DMS53 (cell line): Measurements from ENCODE around the gene SFRP5.
A peak's percentile ranks its signal among the peaks of the same experiment; 100 is the strongest.

Source experiments
- DNase-seq: peaks from one replicate; lab custom pipeline; 2025; lab: John Stamatoyannopoulos, UW

SFRP5 gene

GRCh38 chr10:97764519-97764931, 7.3 kb downstream of the SFRP5 start:
- DNase-seq: peak; percentile 53

DNA sequence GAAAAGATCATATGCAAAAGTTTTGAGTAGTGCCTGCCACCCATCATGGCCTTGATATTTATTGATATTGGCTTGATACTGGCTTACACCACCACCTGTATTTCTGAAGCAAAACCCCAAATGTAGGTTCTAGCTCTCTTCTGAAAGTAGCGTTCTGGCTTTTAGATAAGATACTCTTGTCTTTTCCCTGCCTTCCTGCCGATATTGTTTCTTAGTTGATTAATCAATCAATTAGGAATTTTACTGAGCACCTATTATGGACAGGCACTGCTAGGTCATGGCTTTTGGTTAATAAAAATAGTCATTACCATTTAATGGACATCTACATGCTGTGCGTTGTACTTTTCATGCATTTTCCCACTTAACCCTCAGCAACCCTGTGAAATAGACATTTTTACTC, 7.9 kb downstream of the SFRP5 start:
- no peak for DNase-seq

GRCh38 chr10:97763411-97763810, 8.4 kb downstream of the SFRP5 start:
- DNase-seq: no peak

- no peak for DNase-seq
These were observed 9.0 kb downstream of the SFRP5 start for GRCh38 chr10:97762816-97763215.

DNA sequence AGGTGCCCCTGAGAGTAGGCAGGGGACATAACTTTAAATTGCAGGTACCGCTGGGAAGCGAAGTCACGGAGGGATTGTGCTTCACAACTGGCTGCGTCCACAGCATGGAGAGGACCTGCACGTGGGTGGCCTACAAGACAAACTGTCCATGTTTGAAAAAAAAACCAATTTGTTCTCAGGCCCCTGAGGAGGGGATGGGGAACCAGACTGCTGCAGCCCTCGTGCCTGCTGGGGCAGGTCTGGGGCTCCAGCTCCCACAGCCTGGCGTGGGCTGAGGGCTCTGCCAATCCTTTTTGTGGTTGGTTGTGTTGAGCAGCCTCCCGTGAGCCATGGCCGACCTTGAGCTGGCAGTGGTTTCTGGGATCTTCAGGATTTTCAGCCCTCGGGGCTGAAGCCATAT, 9.7 kb downstream of the SFRP5 start:
- no peak for DNase-seq

GRCh38 chr10:97761331-97761865, 10.4 kb downstream of the SFRP5 start:
- DNase-seq: no peak

DNA sequence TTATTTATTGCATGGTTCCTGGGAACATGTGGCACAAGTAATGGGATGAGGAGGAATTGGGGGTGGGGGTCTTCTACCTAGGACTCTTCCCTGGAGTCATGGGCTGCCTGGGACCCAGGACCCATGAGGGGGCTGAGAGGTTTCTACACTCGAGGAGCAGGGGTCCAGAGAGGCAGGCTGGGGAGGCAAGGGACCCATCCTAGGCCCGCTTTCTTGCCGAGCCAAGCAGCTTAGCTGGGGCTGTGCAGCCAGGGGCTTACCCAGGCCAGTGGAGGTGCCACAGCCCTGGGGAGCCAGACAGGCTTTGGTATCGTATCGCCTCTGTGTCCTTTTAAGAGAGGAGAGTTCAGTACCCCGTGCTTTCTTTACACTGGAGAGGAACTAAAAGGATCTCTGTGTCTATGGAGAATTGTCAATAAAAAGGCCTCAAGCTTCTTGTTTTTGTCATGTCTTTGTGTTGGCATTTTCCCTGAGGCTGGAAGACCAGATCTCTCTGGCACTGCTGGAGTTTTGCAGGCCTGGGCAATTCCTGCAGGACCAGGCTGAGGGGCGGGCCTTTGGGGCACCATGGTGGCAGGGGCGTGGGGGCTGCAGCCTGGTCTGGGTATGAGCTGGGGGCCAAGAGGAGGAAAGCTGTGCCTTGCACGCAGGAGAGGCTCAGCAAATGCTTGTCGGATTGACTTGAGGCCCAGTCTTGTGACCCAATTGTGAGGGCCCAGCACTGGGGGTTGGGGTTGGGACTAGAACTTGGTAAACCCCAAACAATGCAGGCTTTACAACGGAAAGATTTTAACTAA, 11.1 kb downstream of the SFRP5 start:
- no peak for DNase-seq

- DNase-seq: no peak
These were observed 11.9 kb downstream of the SFRP5 start for GRCh38 chr10:97759946-97760345.

DNA sequence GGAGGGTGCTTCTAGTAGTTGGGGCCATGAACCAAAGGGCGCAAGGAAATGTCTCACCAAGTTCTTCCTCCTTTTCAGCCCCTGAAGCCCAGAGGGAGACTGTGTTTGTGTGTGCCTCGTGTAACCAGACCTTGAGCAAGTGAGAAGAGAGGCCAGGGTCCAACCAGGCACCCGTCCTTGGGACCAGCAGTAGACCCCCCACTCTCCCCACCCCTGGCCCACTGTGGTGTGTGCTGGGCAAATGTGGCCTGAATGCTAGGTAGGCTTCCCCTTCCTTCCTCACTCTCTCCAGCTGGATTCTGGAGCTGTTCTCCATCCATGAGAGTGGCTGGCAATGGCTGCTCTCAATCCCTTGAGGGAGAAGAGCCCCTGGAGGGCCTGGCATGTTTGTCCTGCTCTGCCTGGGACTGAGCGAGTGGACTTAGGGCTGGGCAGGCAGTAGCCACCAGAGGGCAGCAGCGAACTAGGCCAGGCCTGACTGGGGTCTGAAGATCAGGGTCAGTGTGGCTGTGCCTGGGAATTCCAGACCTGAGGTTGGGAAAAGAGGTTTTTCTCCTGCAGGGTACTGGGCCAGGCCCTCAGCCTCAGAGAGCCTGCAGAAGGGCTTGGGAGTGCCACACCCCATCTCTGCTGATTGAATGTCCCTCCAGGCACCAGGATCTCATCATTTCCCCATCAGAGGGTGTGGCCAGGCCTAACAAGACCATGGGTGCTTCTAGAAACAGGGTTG, 12.5 kb downstream of the SFRP5 start:
- peak; percentile 92 for DNase-seq

DNA sequence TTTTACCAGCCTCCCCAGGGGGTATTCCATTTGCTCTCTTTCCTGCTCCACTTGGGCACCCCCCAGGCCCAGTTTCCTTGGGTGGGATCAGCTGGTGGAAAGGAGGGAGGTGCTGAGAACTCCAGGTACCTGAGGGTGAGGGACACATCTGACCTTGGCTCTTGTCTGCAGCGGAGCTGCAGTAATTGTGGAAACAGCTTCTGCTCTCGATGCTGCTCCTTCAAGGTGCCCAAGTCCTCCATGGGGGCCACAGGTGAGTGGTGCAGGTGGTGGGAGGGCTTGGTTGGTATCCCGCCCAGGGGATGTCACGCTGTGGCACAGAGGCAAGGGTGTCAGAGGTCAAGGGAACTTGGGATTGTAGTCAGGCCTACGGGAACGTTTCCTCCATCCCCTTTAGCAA, 14.3 kb downstream of the SFRP5 start:
- no peak for DNase-seq

DNA sequence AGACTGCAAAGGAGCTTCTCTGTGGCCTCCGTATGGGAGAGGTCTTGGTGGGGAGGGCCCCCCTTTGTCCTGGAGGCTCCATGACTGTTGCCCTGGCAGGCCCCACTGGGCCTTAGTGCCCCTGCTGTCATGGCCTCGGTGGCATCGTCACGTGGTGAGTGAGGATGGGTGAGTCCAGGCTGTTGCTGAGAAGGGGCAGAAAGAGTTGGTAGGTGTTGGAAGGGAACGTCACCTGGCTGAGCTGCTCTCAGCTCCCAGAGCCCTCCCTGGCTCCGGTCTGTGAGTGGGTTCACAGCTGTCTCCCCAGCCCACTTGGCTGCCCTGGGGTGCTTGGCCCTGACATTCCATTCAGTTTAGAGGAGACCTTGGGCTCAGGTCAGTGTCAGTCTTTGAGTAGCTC, 16.1 kb downstream of the SFRP5 start:
- DNase-seq: no peak

DNA sequence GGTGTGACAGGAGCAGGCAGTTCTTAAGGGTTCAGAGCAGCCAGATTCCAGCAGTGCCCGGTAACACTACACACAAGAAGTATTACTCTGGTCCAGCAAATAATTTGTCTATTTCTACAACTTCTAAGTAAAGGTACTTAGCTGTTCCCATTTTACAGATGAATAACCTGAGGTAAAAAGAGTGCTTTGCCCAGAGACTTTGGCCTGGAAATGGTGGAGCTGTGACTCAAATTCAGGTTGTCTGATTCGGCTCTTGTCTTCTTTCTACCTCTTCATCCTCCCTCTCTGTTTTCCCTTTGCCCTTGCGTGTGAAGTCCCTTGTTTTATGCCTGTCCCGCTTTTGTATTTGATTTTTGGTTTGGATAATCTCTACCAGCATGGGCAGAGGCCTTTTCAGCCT, 17.1 kb downstream of the SFRP5 start:
- no peak for DNase-seq

DNA sequence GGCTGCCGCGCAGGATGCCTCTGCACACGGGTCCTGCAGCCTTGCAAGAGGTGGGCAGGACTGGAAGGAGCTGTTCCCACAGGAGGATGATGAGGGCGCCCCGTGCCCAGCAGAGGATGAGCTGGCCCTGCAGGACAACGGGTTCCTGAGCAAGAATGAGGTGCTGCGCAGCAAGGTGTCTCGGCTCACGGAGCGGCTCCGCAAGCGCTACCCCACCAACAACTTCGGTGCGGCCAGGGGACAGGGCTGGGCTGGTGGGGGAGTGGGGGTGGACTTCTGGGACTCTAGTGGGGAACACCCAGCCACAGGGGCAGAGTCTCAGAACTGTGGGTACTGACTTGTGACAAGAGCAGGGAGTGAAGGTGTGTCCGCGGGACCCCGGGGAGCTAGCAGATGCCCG, 18.8 kb downstream of the SFRP5 start:
- no peak for DNase-seq

DNA sequence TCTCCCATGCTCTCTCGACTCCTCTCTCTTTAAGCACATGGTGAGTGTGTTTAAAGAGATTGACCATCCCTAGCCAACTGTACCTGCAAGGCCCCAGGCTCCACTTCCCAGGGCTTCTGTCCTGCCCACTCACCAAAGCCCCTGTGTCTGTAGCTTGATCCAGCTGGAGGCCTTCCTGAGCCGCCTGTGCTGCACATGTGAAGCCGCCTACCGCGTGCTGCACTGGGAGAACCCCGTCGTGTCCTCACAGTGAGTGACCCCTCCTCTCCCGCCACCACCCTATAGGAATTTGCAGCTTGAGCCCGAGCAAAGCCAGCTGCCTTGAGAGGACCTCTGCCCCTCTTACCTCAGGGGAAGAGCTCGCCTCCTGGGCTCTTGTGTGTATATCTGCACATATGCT, 23.7 kb downstream of the SFRP5 start:
- DNase-seq: no peak

GRCh38 chr10:97747573-97747972, 24.2 kb downstream of the SFRP5 start:
- DNase-seq: no peak

GRCh38 chr10:97744405-97745035, 27.3 kb downstream of the SFRP5 start:
- DNase-seq: no peak

- DNase-seq: no peak
These were observed 28.4 kb downstream of the SFRP5 start for GRCh38 chr10:97743169-97743943.

GRCh38 chr10:97740613-97741012, 31.2 kb downstream of the SFRP5 start:
- no peak for DNase-seq

DNA sequence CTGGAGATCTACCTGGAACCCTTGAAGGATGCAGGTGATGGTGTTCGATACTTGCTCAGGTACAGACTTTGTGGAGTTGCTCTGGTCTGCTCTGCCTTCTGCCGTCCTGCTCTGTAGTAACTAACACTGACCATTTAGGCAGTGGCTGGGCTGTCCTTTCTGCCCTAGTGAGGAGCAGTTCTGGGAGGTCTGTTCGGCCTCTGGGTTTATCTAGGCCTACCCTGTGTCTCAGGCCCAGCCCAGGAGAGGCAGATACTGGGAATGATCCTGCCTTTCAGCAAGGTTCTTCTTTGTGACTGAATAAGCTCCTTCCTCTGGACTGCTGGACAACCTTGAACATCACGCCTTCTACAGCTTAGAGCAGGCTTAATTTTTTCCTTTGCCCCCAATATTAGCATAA, 33.2 kb downstream of the SFRP5 start:
- no peak for DNase-seq

- DNase-seq: no peak
These were observed 34.0 kb downstream of the SFRP5 start for GRCh38 chr10:97737770-97738265.

DNA sequence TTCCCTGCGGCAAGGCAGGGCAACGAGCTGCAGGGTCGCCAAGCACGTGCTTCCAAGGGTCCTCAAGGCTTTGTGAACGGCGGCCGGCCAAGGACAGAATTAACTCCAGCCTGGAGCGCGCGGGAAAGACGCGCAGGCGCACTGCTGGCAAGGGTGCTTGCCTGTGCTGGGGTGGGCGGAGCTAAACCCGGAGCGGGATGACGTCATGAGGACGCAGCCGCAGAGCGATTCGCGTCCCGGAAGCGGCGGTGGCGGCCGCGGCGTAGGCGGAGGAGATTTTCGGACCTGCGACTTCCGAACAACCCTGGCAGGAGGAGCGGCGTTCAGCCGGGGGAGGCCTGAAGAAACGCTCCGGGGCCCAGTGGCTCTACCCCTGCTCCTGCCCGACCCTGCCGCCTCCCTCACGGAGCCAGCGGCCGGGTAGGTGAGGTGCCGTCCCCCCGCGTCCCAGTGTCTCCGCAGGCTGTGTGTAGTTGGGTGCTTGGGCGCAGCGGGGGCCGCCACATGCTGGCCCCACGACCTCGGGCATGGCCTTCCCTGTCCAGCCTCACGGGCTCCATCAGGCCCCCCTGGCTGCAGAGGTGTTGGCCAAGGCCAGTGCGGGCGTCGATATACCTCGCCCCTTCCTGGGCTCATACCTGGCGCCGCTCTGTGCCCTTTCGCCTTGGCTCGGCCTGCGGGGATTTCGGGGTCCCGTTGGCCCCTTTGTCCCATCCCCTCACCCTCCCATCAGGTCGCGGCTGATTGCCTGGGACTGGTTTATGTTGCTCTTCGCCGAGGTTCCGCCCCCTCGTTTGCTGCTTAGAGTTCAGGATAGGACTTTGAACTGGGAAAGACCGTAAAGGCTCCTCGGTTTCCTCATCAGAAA, 34.7 kb downstream of the SFRP5 start, which contains the start of gene ZFYVE27:
TSS of gene ZFYVE27 (plus strand) at position 227 of the 868 bp plus-strand sequence. CDS start 1,350 bp downstream, outside the sequence.
- DNase-seq: peak; percentile 99
